Tibial nerve (tissue), 4 donors: ENCODE results near the gene TEAD4. TPM values are rescaled to one million over a fixed set of nuclear protein-coding genes. Genes with fewer than 3 reads are reported as not detected.

Source experiments
- DNase-seq, 2 donors: peaks; one replicate each; pipeline ENCODE4 v3.0.0-alpha.2; 2019; ENCODE audit warnings: low spot score in 2 of 2
- H3K27ac ChIP-seq, 4 donors: fragments of 200-600 bp; sonication (generic) in 3 of 4; one replicate each; pipeline ENCODE4 v1.5.1; 2017 to 2019; ENCODE audit warnings: mild to moderate bottlenecking in 1 of 4
- H3K27me3 ChIP-seq, 2 donors: fragments of 200-600 bp; sonication (generic) in 1 of 2; one replicate each; pipeline versions ENCODE4 v1.5.1 to v1.6.0; 2017 to 2019
- H3K36me3 ChIP-seq, 3 donors: fragments of 200-600 bp; sonication (generic); one replicate each; pipeline ENCODE4 v1.5.1; 2018 to 2019
- H3K4me1 ChIP-seq, 4 donors: fragments of 200-600 bp; sonication (generic) in 3 of 4; one replicate each; pipeline ENCODE4 v1.5.1; 2017 to 2019
- H3K4me3 ChIP-seq, 4 donors: fragments of 200-600 bp; sonication (generic) in 3 of 4; one replicate each; pipeline ENCODE4 v1.5.1; 2017 to 2019; ENCODE audit warnings: mild to moderate bottlenecking in 1 of 4, moderate library complexity in 1 of 4
- H3K9me3 ChIP-seq, 4 donors: fragments of 200-600 bp; sonication (generic) in 3 of 4; one replicate each; pipeline ENCODE4 v1.5.1; 2017 to 2019
- EP300 ChIP-seq, 2 donors: sonication (generic); formaldehyde crosslinking; IDR thresholded peaks; one replicate each; pipeline ENCODE4 v1.6.1; 2017; ENCODE audit warnings: antibody characterized with exemption in 2 of 2, mild to moderate bottlenecking in 1 of 2
- POLR2A ChIP-seq, 2 donors: fragments of 450-650 bp; IDR thresholded peaks; one replicate each; pipeline ENCODE4 v1.6.1; 2017; ENCODE audit warnings: antibody characterized with exemption in 2 of 2, mild to moderate bottlenecking in 2 of 2, moderate library complexity in 2 of 2
- WGBS, 2 donors: methylation state at CpG; one replicate each; pipeline ENCODE4 v1.1.5; 2018; 5-methylcytosine and 5-hydroxymethylcytosine counted together
- total RNA-seq, 4 donors: library from RNA; depleted of rRNA; stranded (reverse); fragments of >200 nt; gene quantifications; one replicate each; pipeline ENCODE4 v1.1.0, GENCODE V29; 2016
- TF ChIP-seq, protein P1 (sequence below), 5 experiments: fragments of 200-600 bp in 3 of 5; fragments of 450-650 bp in 2 of 5; sonication (generic) in 3 of 5; IDR thresholded peaks; one replicate each; pipeline ENCODE4 v1.5.1; 2016 to 2019; ENCODE audit warnings: antibody characterized with exemption in 5 of 5, mild to moderate bottlenecking in 3 of 5, moderate library complexity in 2 of 5

The TEAD4 gene
- total RNA-seq, 4 donors from 2014 or later = 17.2 to 34.2 (median 23.5) TPM

- TF ChIP-seq EP300 (IDR thresholded peaks at IDR 0.05) (no peak), POLR2A (IDR thresholded peaks at IDR 0.05) (no peak)
- TF ChIP-seq, protein P1, sequence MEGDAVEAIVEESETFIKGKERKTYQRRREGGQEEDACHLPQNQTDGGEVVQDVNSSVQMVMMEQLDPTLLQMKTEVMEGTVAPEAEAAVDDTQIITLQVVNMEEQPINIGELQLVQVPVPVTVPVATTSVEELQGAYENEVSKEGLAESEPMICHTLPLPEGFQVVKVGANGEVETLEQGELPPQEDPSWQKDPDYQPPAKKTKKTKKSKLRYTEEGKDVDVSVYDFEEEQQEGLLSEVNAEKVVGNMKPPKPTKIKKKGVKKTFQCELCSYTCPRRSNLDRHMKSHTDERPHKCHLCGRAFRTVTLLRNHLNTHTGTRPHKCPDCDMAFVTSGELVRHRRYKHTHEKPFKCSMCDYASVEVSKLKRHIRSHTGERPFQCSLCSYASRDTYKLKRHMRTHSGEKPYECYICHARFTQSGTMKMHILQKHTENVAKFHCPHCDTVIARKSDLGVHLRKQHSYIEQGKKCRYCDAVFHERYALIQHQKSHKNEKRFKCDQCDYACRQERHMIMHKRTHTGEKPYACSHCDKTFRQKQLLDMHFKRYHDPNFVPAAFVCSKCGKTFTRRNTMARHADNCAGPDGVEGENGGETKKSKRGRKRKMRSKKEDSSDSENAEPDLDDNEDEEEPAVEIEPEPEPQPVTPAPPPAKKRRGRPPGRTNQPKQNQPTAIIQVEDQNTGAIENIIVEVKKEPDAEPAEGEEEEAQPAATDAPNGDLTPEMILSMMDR (IDR thresholded peaks at IDR 0.05) = no peak
- WGBS, 2 donors = 68 to 72% methylated on average over 5 of the region's 5 CpGs
- Histone ChIP-seq H3K36me3 (peaks cover 0 to 3% (median 0%) of the 10 kb centered on the region in 3 donors), H3K27me3 (no peaks in the 10 kb centered on the region), H3K4me3 (no peak overlapping the region), H3K9me3 (peaks cover 0 to 4% (median 0%) of the 10 kb centered on the region in 4 donors), H3K4me1 (no peaks in the 10 kb centered on the region), H3K27ac (no peak overlapping the region)
- no peak for DNase-seq
Measured at GRCh38 chr12:2984249-2984648, 25.1 kb downstream of the TEAD4 start.

DNA sequence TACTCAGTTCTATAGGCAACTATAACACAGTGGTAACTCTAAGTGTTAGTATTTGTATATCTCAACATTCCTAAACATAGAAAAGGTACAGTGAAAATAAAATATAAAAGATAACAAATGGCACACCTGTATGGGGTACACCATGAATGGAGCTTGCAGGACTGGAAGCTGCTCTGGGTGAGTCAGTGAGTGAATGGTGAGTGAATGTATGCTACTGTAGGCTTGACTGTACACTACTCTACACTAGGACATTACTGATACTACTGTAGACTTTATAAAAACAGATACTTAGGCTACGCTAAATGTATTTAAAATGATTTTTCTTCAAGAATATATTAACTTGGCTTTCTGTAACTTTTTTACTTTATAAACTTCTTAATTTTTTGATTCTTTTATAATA, 25.5 kb downstream of the TEAD4 start:
- Histone ChIP-seq H3K9me3 (peaks cover 0 to 8% (median 0%) of the 10 kb centered on the region in 4 donors), H3K36me3 (peaks cover 0 to 7% (median 0%) of the 10 kb centered on the region in 3 donors), H3K4me1 (no peaks in the 10 kb centered on the region), H3K4me3 (no peak overlapping the region), H3K27ac (no peak overlapping the region), H3K27me3 (no peaks in the 10 kb centered on the region)
- DNase-seq = no peak
- TF ChIP-seq POLR2A (IDR thresholded peaks at IDR 0.05) = no peak
- TF ChIP-seq, protein P1 (IDR thresholded peaks at IDR 0.05) = no peak
- TF ChIP-seq EP300 (IDR thresholded peaks at IDR 0.05) = no peak
- 96 to 97% methylated on average over 1 of the region's 1 CpG for WGBS, 2 donors

DNA sequence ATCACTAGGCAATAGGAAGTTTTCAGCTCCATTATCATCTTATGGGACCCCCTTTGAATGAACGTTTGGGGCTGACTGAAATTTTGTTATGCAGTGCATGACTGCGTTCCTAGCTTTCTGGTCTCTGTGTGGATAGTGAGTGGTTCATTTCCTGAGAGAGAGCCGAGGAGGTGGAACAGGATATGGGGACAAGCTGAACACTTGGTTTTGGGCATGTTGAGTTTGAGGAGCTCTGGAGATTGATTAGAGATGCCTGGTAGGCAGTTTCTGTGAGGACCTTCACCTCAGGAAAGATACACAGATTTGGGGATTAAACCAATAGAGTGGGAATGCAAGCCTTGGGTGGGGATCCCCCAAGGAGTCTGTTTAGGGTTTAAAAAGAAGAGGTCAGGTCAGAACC, 27.7 kb downstream of the TEAD4 start:
- H3K4me1 ChIP-seq = no peaks in the 10 kb centered on the region
- H3K27me3 ChIP-seq = no peaks in the 10 kb centered on the region
- DNase-seq = no peak
- H3K9me3 ChIP-seq = peaks cover 0 to 12% (median 0%) of the 10 kb centered on the region in 4 donors
- TF ChIP-seq POLR2A (IDR thresholded peaks at IDR 0.05) = no peak
- TF ChIP-seq, protein P1 (IDR thresholded peaks at IDR 0.05) = no peak
- TF ChIP-seq EP300 (IDR thresholded peaks at IDR 0.05) = no peak
- WGBS, 2 donors = 71 to 90% methylated on average over 3 of the region's 3 CpGs
- H3K36me3 ChIP-seq = peaks cover 0 to 7% (median 0%) of the 10 kb centered on the region in 3 donors
- no peak overlapping the region for H3K27ac ChIP-seq
- no peak overlapping the region for H3K4me3 ChIP-seq

DNA sequence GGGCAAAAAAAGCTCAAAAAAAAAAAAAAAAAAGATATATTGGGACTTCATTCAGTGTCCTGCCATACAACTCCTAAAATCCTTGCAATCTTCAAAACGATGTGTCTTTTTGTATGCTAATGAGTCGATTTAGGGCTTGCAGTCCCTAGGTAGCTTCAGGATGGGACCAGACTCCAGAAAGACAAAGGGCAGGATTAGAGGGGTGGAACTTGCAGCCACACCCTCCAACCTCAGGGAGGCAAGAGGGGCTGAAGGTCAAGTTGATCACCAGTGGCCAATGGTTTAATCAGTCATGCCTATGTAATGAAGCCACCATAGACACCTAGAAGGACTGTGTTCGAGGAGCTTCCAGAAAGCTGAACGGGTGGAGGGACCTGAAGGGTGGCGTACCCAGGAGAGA, 29.3 kb downstream of the TEAD4 start:
- peaks cover 0 to 7% (median 0%) of the 10 kb centered on the region in 3 donors for H3K36me3 ChIP-seq
- no peak for DNase-seq
- H3K27me3 ChIP-seq = no peaks in the 10 kb centered on the region
- H3K4me1 ChIP-seq = no peaks in the 10 kb centered on the region
- WGBS, 2 donors = 88 to 91% methylated on average over 5 of the region's 5 CpGs
- peaks cover 0 to 12% (median 0%) of the 10 kb centered on the region in 4 donors for H3K9me3 ChIP-seq
- TF ChIP-seq EP300 (IDR thresholded peaks at IDR 0.05) (no peak), POLR2A (IDR thresholded peaks at IDR 0.05) (no peak)
- TF ChIP-seq, protein P1 (IDR thresholded peaks at IDR 0.05) = no peak
- no peak overlapping the region for H3K27ac ChIP-seq
- H3K4me3 ChIP-seq = no peak overlapping the region

GRCh38 chr12:2992724-2993123, 33.5 kb downstream of the TEAD4 start:
- Histone ChIP-seq H3K27ac (no peak overlapping the region), H3K4me1 (no peaks in the 10 kb centered on the region), H3K27me3 (no peaks in the 10 kb centered on the region), H3K36me3 (peaks cover 0 to 7% (median 0%) of the 10 kb centered on the region in 3 donors), H3K9me3 (peaks cover 0 to 12% (median 0%) of the 10 kb centered on the region in 4 donors), H3K4me3 (no peak overlapping the region)
- 69 to 75% methylated on average over 5 of the region's 5 CpGs for WGBS, 2 donors
- TF ChIP-seq EP300 (IDR thresholded peaks at IDR 0.05) (no peak), POLR2A (IDR thresholded peaks at IDR 0.05) (no peak)
- TF ChIP-seq, protein P1 (IDR thresholded peaks at IDR 0.05) = no peak
- no peak for DNase-seq
